Vagina (tissue), 2 donors: ENCODE data around the gene TMC8.

ENCODE experiments used
- CTCF ChIP-seq, 3 experiments: fragments of 450-650 bp in 2 of 3; fragments of 200-600 bp in 1 of 3; sonication (generic) in 1 of 3; IDR thresholded peaks; one replicate each; pipeline ENCODE4 v1.5.1; 2017 to 2019; ENCODE audit warnings: antibody characterized with exemption in 3 of 3, mild to moderate bottlenecking in 2 of 3, moderate library complexity in 2 of 3
- POLR2AphosphoS5 ChIP-seq, 2 donors: sonication (generic); formaldehyde crosslinking; IDR thresholded peaks; one replicate each; pipeline ENCODE4 v1.9.0; 2017; ENCODE audit warnings: antibody characterized with exemption in 2 of 2, mild to moderate bottlenecking in 2 of 2, low read depth in 1 of 2; ENCODE audit not compliant: insufficient read depth in 1 of 2

- TF ChIP-seq CTCF (IDR thresholded peaks at IDR 0.05) (no peak), POLR2AphosphoS5 (IDR thresholded peaks at IDR 0.05; ENCODE audit: insufficient read depth in 1 of 2, low read depth in 1 of 2) (peak in 1 of 2 donors; percentile 31)
These were observed 21.0 kb downstream of the TMC8 start for GRCh38 chr17:78151514-78152008.
